HG02798 (cell line): Measurements from ENCODE around the gene OR4M1.
"Not testable (repeated sequence)": the region's sequence is repeated elsewhere in the genome, so short reads cannot be mapped to it uniquely, and the experiment has no call there.

ENCODE experiments used
- ATAC-seq: cut with Tn5 transposase; IDR thresholded peaks from one replicate; pipeline ENCODE4 v1.9.1; 2021; ENCODE audit warnings: mild to moderate bottlenecking; ENCODE audit not compliant: unreplicated experiment, poor library complexity

OR4M1 gene

GRCh38 chr14:19819879-19820278 is 46.6 kb downstream of the OR4M1 start:
- ATAC-seq: not testable (repeated sequence)

- ATAC-seq: not testable (repeated sequence)
Measured at GRCh38 chr14:19821016-19821415, 47.7 kb downstream of the OR4M1 start.

- ATAC-seq: no peak
Measured at GRCh38 chr14:19823178-19823577, 49.9 kb downstream of the OR4M1 start.

- ATAC-seq: no peak
Measured at GRCh38 chr14:19823765-19824164, 50.5 kb downstream of the OR4M1 start.

GRCh38 chr14:19827626-19828244 is 54.4 kb downstream of the OR4M1 start:
- not testable (repeated sequence) for ATAC-seq

GRCh38 chr14:19828314-19828713 is 55.0 kb downstream of the OR4M1 start:
- ATAC-seq: no peak
